Panc1 (cell line): ENCODE data around the gene MIER2. TPM values are rescaled to one million over a fixed set of nuclear protein-coding genes. Genes with fewer than 3 reads are reported as not detected.

Source experiments
- ATAC-seq: fragments of 200-7000 bp; cut with Tn5 transposase; 2 replicates; pipeline ENCODE4 v1.9.1; 2020; ENCODE audit warnings: mild to moderate bottlenecking, moderate library complexity
- BruUV-seq: library from RNA; stranded (reverse); fragments of 400-500 nt; replicated peaks from 2 replicates; lab custom pipeline; 2021; lab: Mats Ljungman, UMichigan
- CTCF ChIA-PET: fragments of 300-600 bp; sonication (Branson Sonifier 250); formaldehyde crosslinking; loops from one replicate; lab custom pipeline; 2022; ENCODE audit warnings: antibody characterized with exemption; lab: Charles Lee
- POLR2A ChIA-PET: fragments of 300-600 bp; sonication (Branson Sonifier 250); formaldehyde crosslinking; loops from one replicate; lab custom pipeline; 2022; ENCODE audit warnings: antibody characterized with exemption; lab: Charles Lee
- DNase-seq: peaks from one replicate; pipeline ENCODE4 v3.0.0-alpha.2; 2010; ENCODE audit warnings: low read depth, low spot score
- H3K27ac ChIP-seq: 2 replicates; pipeline ENCODE4 v1.5.1; 2011; ENCODE audit warnings: mild to moderate bottlenecking, low read length, inconsistent platforms
- H3K27me3 ChIP-seq: fragments of 200-500 bp; sonication (Bioruptor generic); 2 replicates; pipeline ENCODE4 v1.6.0; 2014; ENCODE audit warnings: low read length, inconsistent platforms; ENCODE audit not compliant: control insufficient read depth, insufficient read depth
- H3K36me3 ChIP-seq: fragments of 200-500 bp; sonication (Bioruptor generic); 2 replicates; pipeline ENCODE4 v1.5.1; 2014; ENCODE audit warnings: inconsistent platforms, mild to moderate bottlenecking, low read length, moderate library complexity; ENCODE audit not compliant: control insufficient read depth, insufficient read depth
- H3K4me1 ChIP-seq: 2 replicates; pipeline ENCODE4 v1.5.1; 2011; ENCODE audit warnings: inconsistent platforms, mild to moderate bottlenecking, low read length, moderate library complexity; ENCODE audit not compliant: control insufficient read depth, insufficient read depth
- H3K4me3 ChIP-seq, 2 experiments: 2 replicates each; pipeline ENCODE4 v1.5.1; 2011 to 2012; ENCODE audit warnings: low read depth in 2 of 2, low read length in 2 of 2, mild to moderate bottlenecking in 2 of 2, inconsistent platforms in 1 of 2, moderate library complexity in 1 of 2
- H3K9me3 ChIP-seq: fragments of 200-500 bp; sonication (Bioruptor generic); 2 replicates; pipeline ENCODE4 v1.5.1; 2014; ENCODE audit warnings: low read depth, mild to moderate bottlenecking, inconsistent platforms, low read length, moderate library complexity; ENCODE audit not compliant: control insufficient read depth, insufficient read depth
- POLR2AphosphoS5 ChIP-seq: IDR thresholded peaks from 2 replicates; pipeline ENCODE4 v1.6.1; 2012; ENCODE audit warnings: mild to moderate bottlenecking, low read depth, low read length, moderate library complexity
- SIN3A ChIP-seq: IDR thresholded peaks from 2 replicates; pipeline ENCODE4 v1.6.1; 2012; ENCODE audit warnings: low read depth, mild to moderate bottlenecking, low read length, moderate library complexity, borderline replicate concordance; ENCODE audit not compliant: insufficient read depth
- TCF7L2 ChIP-seq: IDR thresholded peaks from 2 replicates; pipeline ENCODE4 v1.6.1; 2011; ENCODE audit warnings: mild to moderate bottlenecking, low read depth, low read length, inconsistent platforms
- in situ Hi-C: cut with HindIII; loops from 2 replicates; pipeline ENCODE4 v1.10.0; 2016; ENCODE audit warnings: low sequenced_read_pairs, low pct_unique_long_range_greater_than_20kb
- intact Hi-C: fragments of 100-400 bp; cut with micrococcal nuclease; formaldehyde crosslinking; loops from one replicate; pipeline ENCODE4 v1.10.0; 2022; ENCODE audit not compliant: unreplicated experiment
- total RNA-seq: library from RNA; stranded (reverse); gene quantifications from one replicate; pipeline ENCODE4 v1.2.1, GENCODE V29; 2021; ENCODE audit not compliant: unreplicated experiment
- TF ChIP-seq, protein P1 (sequence below): fragments of 450-650 bp; IDR thresholded peaks from 2 replicates; pipeline ENCODE4 v1.5.1; 2017; ENCODE audit warnings: mild to moderate bottlenecking
- TF ChIP-seq, protein P2 (sequence below), 2 experiments: IDR thresholded peaks; 2 replicates each; pipeline ENCODE4 v1.6.1; 2011 to 2012; ENCODE audit warnings: low read depth in 2 of 2, control low read depth in 1 of 2, low read length in 1 of 2, mild to moderate bottlenecking in 1 of 2, moderate library complexity in 1 of 2; ENCODE audit not compliant: insufficient read depth in 1 of 2

Gene MIER2
- total RNA-seq, 1 experiment from 2014 or later = 32.1 TPM

DNA sequence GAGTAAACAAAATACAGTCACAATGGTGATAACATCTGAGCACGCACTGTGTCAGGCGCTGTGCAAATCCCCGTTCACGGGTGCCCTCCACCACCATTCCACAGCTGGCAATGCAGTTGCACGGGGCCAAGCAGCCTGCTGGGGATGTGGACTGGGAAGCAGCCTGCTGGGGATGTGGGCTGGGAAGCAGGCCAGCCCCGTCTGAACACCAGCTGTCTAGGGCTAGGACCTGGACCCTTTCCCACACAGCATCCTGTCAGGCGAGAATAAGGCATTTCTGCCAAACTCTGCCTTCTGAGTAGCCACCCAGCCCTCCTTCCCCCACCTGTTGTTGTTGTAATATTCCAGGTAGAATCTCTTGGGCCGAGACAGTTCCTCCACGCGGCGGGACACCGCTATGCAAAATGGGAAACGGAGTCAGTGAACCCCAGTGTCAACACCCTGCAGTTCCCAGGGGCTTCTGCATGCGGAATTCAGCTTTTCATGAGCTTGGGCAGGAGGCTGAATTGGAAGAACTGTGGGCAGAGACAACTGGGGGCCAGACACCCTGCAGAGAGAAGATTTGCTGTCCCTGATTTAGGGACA is 27.8 kb upstream of the MIER2 start:
- no peak for ATAC-seq
- intact Hi-C loops = no loop called here
- Histone ChIP-seq H3K27me3 (no peaks in the 10 kb centered on the region), H3K4me3 (no peak overlapping the region), H3K4me1 (no peaks in the 10 kb centered on the region), H3K27ac (no peak overlapping the region), H3K9me3 (no peaks in the 10 kb centered on the region), H3K36me3 (no peaks in the 10 kb centered on the region)
- TF ChIP-seq, protein P1, sequence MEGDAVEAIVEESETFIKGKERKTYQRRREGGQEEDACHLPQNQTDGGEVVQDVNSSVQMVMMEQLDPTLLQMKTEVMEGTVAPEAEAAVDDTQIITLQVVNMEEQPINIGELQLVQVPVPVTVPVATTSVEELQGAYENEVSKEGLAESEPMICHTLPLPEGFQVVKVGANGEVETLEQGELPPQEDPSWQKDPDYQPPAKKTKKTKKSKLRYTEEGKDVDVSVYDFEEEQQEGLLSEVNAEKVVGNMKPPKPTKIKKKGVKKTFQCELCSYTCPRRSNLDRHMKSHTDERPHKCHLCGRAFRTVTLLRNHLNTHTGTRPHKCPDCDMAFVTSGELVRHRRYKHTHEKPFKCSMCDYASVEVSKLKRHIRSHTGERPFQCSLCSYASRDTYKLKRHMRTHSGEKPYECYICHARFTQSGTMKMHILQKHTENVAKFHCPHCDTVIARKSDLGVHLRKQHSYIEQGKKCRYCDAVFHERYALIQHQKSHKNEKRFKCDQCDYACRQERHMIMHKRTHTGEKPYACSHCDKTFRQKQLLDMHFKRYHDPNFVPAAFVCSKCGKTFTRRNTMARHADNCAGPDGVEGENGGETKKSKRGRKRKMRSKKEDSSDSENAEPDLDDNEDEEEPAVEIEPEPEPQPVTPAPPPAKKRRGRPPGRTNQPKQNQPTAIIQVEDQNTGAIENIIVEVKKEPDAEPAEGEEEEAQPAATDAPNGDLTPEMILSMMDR = no peak
- TF ChIP-seq POLR2AphosphoS5 (no peak), SIN3A (no peak), TCF7L2 (no peak)
- TF ChIP-seq, protein P2, sequence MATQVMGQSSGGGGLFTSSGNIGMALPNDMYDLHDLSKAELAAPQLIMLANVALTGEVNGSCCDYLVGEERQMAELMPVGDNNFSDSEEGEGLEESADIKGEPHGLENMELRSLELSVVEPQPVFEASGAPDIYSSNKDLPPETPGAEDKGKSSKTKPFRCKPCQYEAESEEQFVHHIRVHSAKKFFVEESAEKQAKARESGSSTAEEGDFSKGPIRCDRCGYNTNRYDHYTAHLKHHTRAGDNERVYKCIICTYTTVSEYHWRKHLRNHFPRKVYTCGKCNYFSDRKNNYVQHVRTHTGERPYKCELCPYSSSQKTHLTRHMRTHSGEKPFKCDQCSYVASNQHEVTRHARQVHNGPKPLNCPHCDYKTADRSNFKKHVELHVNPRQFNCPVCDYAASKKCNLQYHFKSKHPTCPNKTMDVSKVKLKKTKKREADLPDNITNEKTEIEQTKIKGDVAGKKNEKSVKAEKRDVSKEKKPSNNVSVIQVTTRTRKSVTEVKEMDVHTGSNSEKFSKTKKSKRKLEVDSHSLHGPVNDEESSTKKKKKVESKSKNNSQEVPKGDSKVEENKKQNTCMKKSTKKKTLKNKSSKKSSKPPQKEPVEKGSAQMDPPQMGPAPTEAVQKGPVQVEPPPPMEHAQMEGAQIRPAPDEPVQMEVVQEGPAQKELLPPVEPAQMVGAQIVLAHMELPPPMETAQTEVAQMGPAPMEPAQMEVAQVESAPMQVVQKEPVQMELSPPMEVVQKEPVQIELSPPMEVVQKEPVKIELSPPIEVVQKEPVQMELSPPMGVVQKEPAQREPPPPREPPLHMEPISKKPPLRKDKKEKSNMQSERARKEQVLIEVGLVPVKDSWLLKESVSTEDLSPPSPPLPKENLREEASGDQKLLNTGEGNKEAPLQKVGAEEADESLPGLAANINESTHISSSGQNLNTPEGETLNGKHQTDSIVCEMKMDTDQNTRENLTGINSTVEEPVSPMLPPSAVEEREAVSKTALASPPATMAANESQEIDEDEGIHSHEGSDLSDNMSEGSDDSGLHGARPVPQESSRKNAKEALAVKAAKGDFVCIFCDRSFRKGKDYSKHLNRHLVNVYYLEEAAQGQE (IDR thresholded peaks at IDR 0.05; ENCODE audit: insufficient read depth in 1 of 2, low read depth in 2 of 2, low read length in 1 of 2) = no peak
- no peak for DNase-seq
- ChIA-PET CTCF (no interaction called here), POLR2A (no interaction called here)
- no TSS peak for BruUV-seq
- in situ Hi-C loops = no loop called here

DNA sequence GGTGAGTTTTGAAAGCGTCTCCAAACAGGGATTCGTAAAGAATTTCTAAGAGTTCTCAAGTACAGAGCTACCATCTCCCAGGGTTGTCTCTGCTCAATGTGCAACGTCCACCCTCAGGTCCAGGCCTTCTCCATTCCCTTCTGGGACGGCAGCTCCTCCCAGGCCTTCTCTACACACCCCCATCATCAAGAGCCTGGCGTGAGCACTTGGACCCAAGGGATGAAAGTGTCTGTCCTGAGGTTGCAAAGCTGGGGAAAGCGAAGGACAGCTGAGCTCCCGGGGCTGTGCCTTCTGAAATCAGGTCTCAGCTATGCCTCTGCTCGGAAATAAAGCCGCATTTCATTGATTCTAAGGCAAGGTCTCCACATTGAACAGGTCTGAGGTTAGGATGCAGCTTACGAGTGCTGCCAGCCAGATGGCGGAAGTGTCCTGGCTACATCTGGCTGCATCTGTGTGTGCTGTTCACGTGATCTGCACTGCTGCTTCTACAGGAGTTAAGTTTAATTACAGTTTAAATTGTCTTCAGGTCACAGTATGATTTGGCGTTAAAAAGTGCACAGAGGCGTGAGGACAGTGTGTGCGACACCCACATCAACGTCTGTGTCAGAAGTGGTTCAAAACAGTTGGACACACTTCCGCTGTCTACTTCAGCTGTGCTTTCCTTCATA is 27.0 kb upstream of the MIER2 start:
- POLR2A ChIA-PET = no interaction called here
- TF ChIP-seq SIN3A (no peak), POLR2AphosphoS5 (no peak), TCF7L2 (no peak)
- TF ChIP-seq, protein P1 = no peak
- TF ChIP-seq, protein P2 (IDR thresholded peaks at IDR 0.05; ENCODE audit: insufficient read depth in 1 of 2, low read depth in 2 of 2, low read length in 1 of 2) = no peak
- intact Hi-C loops (no loop called here), in situ Hi-C loops (no loop called here)
- no peak for ATAC-seq
- no peaks in the 10 kb centered on the region for H3K4me1 ChIP-seq
- CTCF ChIA-PET = no interaction called here
- BruUV-seq = no TSS peak
- no peaks in the 10 kb centered on the region for H3K36me3 ChIP-seq
- H3K27ac ChIP-seq = no peak overlapping the region
- no peak overlapping the region for H3K4me3 ChIP-seq
- no peaks in the 10 kb centered on the region for H3K27me3 ChIP-seq
- no peaks in the 10 kb centered on the region for H3K9me3 ChIP-seq
- no peak for DNase-seq
